Thyroid gland (tissue), 4 donors: ENCODE measurements around the gene SARDH.

Source experiments
- POLR2A ChIP-seq, 2 donors: fragments of 450-650 bp; IDR thresholded peaks; one replicate each; pipeline ENCODE4 v1.6.1; 2017; ENCODE audit warnings: antibody characterized with exemption in 2 of 2, mild to moderate bottlenecking in 2 of 2, moderate library complexity in 1 of 2
- TF ChIP-seq, protein P1 (sequence below), 6 experiments: fragments of 200-600 bp in 3 of 6; fragments of 450-650 bp in 3 of 6; sonication (generic) in 3 of 6; IDR thresholded peaks; one replicate each; pipeline ENCODE4 v1.5.1; 2016 to 2019; ENCODE audit warnings: antibody characterized with exemption in 6 of 6, mild to moderate bottlenecking in 2 of 6, inconsistent platforms in 1 of 6, moderate library complexity in 1 of 6

DNA sequence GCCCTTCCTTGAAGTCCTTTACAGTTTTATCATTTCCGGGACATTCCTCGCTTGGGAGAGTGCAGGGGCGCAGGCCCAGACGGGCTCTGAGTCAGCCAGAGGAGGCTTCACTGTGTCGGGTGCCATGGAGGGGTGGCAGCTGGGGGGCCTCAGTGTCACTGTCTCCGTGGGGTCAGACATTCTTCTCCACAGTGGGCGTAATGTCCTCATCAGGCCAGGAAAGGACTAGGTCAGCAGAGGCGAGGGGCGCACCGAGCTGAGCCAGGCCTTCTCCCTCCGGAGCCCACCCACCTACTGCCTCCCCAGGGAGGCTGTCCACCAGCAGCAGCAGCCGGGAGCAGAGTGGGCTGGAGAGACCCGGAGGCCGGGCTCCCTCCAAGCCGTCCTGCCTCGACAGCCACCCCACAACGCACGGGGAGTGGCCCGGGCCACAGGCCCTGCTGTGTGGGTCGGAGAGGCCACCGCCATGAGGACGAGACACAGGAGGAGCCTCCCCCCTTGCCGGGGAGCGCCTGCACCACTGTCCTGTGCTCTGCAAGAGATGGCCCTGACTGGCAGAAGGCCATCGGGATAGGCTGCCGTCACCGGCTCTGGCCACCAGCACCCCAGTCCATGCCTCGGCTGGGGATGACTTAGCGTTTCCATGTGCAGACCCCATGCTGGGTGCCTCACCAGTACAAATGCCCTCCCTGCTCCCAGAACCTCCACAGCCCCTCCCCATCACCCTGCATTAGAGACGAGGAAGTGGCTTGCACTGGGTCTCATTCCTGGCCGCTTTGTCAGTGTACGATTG is 26.5 kb downstream of the SARDH start:
- no peak for TF ChIP-seq POLR2A (IDR thresholded peaks at IDR 0.05)
- TF ChIP-seq, protein P1, sequence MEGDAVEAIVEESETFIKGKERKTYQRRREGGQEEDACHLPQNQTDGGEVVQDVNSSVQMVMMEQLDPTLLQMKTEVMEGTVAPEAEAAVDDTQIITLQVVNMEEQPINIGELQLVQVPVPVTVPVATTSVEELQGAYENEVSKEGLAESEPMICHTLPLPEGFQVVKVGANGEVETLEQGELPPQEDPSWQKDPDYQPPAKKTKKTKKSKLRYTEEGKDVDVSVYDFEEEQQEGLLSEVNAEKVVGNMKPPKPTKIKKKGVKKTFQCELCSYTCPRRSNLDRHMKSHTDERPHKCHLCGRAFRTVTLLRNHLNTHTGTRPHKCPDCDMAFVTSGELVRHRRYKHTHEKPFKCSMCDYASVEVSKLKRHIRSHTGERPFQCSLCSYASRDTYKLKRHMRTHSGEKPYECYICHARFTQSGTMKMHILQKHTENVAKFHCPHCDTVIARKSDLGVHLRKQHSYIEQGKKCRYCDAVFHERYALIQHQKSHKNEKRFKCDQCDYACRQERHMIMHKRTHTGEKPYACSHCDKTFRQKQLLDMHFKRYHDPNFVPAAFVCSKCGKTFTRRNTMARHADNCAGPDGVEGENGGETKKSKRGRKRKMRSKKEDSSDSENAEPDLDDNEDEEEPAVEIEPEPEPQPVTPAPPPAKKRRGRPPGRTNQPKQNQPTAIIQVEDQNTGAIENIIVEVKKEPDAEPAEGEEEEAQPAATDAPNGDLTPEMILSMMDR (IDR thresholded peaks at IDR 0.05) = no peak
